ENCODE data around the gene FXYD2. TPM values are rescaled to one million over a fixed set of nuclear protein-coding genes. Genes with fewer than 3 reads are reported as not detected.

Gene FXYD2
- total RNA-seq, 1 experiment from 2014 or later, result not detected

- DNase-seq (ENCODE audit: extremely low read depth, low read depth), result no peak
Observed at GRCh38 chr11:117772360-117772759, 52.2 kb downstream of the FXYD2 start.

- DNase-seq (ENCODE audit: extremely low read depth, low read depth), result no peak
Observed at GRCh38 chr11:117771841-117772240, 52.7 kb downstream of the FXYD2 start.

GRCh38 chr11:117771197-117771596 is 53.3 kb downstream of the FXYD2 start:
- DNase-seq (ENCODE audit: extremely low read depth, low read depth), result no peak

GRCh38 chr11:117770061-117770460 is 54.5 kb downstream of the FXYD2 start:
- DNase-seq (ENCODE audit: extremely low read depth, low read depth), result no peak

Other genes with a start within 250 kb of the FXYD2 start
- not detected in 2 replicates for gene DSCAML1, start 27.5 kb downstream of the FXYD2 start, total RNA-seq (2014; rRNA removed; shearing (Covaris generic))
- not detected in 2 replicates for gene FXYD6, start 51.9 kb upstream of the FXYD2 start, total RNA-seq (2014; rRNA removed; shearing (Covaris generic))
- gene TMPRSS13, start 104.7 kb upstream of the FXYD2 start, total RNA-seq (2014; rRNA removed; shearing (Covaris generic)), result not detected in 2 replicates
- gene IL10RA, start 161.7 kb upstream of the FXYD2 start, total RNA-seq (2014; rRNA removed; shearing (Covaris generic)), result 0.35 and 2.7 TPM in 2 replicates

Data from NCI-H460 (cell line).